ENCODE results near the gene ARAP1.

The ARAP1 gene

DNA sequence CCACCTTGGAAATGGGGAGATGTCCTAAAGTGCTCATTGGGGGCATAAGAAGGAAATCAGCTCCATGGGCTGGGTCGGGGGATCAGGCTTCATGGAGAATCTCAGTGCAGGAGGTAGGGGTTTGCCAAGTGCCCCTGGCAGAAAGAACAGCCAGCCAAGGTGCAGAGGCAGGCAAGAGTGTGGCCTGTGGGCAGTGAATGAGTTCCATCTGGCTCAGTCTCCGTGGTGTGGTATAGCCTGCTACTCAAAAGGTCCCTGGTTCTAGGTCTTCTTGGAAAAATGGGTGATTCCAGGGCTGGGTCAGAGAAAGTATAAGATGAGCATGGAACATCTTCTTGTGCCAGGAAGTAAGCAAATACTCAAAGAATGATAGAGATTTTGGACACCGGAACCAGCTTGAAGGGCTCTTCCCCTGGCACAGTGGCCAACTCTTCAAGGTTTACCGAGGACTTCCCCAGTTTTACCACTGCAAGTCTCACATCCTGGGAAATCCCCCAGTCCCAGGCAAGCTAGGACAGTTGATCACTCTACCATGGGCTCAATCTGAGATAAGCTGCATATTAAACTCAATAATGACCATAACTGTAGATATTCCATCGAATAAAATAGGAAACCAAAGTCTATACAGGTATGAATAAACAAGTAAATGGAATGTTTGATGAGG, 10.6 kb upstream of the ARAP1 start:
- no peak for DNase-seq (ENCODE audit: low spot score)

DNA sequence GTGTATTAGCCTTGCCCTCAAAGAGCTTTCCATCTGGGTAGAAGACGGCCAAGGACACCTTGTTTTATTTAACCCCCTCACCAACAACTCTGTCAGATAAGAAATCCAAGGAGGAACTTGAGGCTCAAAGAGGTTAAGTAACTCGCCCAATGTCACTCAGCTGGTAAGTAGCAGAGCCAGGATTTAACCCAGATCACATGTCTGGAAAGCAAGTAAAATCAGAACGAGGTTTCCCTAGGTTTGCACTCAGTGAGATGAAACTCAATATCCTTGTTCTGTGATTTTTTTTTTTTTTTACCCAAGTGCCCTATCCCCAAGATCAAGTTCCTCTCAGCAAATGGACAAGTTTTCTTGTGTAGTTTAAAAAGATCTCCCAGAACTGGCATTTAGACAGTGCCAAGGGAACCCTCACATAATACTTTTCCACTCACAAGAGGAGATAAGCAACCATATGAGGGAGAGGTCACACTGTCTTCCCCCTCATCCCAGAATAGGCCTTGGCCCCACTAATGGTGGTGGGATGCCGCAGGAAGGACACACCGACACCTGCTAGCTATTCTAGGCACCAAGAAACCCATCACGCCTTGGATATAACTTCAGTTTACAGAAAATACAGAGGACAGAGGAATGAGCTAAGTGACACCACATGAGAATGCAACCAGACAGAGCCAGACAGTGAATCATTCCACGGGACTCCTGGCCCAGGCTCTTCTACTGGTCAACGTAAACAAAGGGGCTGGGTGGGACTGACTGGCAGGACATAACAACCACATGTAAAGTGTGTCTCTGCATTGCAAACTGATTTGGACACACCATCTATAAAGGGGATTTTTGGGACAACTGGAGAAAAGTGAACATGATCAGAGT, 8.6 kb upstream of the ARAP1 start:
- no peak for DNase-seq (ENCODE audit: low spot score)

DNA sequence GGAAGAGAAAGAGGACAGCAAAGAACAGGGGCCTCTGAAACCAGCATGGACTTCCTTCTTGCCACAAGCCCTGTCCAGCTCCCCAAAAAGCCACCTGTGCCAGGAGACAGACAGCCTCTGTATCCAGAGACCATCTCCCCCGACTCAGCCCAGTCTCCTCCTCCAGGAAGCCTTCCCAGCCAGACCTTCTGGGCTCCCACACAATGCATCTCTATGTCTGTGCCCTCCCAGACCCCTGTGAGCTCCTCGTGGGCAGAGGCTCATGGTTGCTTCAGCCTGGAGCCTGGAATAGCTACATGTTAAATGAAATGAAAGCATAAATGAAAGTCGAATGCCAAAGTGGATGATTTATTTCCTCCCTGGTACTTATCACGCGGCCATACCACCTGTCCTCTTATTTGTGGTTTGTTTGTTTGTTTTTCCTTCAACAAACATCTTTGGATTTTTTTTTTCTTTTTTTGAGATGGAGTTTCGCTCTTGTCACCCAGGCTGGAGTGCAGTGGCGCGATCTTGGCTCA, 7.3 kb upstream of the ARAP1 start:
- no peak for DNase-seq (ENCODE audit: low spot score)

DNA sequence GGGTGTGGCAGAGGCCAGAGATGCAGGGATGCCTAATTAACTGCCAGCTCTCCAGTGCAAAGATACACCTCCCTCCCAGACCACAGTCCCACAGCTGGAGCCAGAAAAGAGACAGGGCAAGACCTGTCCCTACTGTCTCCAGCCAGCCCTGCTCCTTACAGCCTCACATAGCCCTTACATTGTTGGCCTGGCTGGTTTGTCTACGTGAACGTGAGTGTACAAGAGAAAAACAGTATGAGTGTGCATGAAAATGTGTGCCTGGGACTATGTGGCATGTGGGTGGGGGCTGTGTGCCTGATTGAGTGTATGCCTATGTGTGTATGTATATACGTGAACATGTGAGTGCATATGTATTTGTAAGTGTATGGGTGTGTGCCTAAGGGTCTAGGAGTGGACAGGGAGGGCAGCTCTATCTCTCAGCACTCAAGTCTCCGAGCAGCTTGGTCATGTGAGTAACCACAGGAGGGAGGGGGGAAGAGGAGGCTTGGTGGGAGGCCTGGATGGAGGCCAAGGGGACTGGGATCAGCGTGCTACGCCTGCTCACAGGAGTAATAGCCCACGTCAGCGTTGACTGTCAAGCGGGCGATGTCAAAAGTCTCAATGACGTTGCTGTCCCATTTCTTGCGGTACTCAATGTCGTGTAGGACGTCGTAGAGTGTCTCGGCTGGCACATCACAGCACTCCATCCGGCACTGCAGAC, 6.6 kb upstream of the ARAP1 start:
- DNase-seq (ENCODE audit: low spot score) = no peak

DNA sequence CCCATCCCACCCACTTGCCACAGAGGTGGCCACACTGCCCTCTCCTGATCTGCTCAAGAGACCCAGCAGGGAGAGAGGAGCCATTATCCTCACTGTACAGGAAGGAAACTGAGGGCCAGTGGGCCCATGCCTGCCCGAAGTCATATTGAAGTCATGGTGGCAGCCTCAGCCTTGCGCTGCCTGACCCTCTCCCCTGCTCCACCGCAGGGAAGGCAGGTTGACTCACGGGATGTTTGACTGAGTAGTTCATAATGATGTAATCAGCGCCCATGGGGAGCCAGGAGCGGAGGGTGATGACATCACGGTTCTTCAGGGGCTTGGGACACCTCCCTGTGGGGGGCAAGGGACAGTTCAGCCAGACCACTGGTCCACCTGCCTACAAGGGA, 6.1 kb upstream of the ARAP1 start:
- DNase-seq (ENCODE audit: low spot score) = no peak

DNA sequence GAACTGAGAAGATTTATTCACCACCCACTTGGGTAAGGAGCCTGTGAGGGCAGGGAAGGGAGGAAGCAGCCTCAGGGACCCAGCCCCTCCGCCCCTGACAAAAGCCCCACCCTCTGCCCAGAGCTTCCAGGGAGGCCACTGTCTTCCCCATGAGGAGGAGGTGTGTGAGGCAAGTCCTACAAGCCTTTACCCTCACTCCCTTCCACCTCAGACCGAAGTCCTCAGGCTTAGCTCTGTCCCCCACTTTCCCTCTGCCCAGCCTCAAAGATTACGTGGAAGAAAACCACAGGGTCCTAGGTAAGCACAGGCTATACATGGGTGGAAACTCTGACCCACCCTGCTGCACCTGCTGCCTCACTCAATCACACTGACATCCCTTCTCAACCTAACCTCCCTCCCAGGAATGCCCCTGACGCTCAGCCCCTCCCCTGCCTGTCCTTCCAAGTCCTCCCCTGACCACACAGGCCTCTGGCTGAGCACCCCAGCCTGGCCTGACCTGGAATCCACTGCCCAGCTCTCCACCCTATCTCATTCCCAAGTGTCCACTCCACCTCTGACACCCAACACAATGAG, 3.6 kb upstream of the ARAP1 start:
- no peak for DNase-seq (ENCODE audit: low spot score)

DNA sequence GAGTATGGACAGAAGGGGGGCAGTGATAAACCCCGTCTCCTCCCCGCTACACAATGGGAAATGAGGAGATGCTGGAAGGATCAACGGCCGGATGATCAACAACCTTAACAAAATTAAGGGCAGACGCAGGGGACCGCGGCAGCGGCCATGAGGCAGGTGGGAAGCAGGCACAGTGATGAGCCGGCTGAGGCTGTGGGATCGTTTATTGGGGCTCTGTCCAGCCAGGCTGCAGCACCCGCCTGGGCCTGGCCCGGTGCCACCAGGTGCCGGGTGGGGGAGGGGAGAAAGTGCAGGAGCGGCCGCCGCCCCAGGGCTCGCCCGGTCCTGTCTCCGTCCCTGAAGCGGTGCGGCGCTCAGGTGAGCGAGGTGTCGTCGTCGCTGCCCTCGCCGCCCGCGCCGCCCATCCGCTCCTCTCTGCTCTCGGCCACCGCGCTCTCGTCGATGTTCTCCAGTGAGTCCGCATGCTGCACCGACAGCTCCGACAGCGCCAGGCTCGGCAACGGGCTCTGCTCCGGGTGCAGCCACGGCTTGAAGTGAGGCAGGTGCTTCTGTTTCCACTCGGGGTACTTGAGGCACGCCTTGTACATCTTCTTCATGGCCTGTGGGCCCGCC, 2.4 kb upstream of the ARAP1 start:
- DNase-seq (ENCODE audit: low spot score) = no peak

DNA sequence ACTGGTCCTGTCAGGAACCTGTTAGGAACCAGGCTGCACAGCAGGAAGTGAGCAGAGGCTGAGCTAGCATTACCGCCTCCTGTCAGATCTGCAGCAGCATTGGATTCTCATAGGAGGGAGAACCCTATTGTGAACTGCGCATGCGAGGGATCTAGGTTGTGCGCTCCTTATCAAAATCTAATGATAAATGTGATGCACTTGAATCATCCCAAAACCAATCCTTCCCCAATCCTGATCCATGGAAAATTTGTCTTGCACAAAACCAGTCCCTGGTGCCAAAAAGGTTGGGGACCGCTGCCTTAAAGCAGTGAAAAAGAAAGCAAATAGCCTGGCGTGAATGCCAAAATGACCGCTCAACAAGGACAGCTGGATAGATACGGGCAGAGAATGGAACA, 1.9 kb upstream of the ARAP1 start:
- DNase-seq (ENCODE audit: low spot score) = no peak

DNA sequence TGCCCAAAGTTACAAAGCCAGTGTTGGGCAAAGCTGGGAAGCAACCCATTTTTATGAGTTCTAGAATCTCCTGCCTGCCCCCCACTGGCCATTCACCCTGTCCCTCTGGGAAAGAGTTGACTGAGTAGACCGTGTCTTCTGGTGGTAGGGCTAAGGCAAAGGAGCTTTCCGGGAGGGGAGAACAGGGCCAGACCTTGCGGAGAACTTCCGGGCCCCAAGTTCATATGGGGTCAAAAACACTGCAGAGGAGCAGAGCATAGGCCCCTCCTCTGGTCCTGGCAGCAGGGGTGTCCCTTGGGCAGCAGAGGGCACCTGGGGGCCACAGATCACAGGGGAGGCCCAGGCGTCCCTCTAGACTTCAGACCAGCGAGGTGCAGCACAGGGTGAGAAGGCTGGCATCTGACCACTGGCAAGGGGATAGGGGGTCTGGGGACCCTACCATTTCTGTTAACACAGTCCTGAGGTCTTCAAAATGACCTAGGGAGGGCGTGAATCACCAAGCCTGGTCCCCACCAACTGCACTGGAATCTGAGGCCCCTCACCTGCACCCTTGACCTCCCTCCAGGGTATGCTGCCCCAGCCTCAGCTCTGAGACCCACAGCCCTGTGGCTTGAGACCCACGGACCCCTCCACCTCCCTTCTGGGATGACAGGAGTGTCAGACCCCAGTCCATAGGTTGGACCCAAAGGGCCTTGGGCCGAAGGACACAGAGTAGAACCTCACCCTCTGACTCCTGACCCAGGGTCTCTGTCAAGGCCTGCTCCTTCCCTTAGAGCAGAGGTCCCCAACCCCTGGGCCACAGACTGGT, 1.3 kb upstream of the ARAP1 start:
- no peak for DNase-seq (ENCODE audit: low spot score)

DNA sequence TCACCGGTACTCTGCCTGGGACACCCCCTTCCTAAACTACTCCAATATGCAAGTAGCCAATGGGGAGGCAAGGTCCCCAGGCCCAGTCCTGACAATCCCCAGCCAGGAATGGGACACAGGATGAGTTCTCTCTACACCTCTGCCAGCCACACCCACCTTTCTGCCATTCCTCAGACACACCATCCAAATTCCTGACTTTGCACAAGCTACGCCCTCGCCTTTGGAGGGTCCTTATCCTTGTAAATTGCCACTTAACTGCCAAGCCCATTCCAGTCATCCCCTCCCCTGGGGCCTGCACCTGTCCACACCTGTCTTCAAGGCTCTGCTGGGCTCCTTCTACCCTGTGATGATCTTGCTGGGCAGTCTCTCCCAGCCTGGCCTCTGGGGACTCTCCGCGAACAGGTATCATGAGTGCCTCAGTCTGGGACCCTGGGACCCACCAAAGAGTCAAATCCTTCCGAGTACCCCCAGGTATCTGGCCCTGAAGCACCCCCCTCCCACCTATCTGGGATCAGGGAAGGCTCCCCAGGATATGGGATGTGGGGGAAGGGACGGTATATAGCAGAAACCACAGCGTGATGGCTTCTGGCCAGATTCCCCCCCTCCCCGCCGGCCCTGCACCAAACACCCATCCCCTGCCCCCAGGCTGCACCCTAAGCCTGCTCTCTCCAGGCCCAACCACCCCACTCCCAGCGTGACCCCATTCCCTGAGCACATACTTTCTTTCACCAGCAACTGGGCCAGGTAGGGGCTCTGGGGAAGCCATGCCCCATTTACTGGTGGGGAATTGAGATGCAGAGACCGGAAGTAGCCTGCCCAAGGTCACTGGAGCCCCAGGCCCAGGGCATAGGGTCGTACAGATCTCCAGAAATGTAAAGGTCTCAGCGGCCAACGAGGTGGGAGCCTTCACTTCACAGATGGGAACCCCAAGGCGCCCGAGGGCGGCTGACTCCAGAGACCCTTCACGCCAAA, 806 bp downstream of the ARAP1 start:
- DNase-seq (ENCODE audit: low spot score) = no peak

DNA sequence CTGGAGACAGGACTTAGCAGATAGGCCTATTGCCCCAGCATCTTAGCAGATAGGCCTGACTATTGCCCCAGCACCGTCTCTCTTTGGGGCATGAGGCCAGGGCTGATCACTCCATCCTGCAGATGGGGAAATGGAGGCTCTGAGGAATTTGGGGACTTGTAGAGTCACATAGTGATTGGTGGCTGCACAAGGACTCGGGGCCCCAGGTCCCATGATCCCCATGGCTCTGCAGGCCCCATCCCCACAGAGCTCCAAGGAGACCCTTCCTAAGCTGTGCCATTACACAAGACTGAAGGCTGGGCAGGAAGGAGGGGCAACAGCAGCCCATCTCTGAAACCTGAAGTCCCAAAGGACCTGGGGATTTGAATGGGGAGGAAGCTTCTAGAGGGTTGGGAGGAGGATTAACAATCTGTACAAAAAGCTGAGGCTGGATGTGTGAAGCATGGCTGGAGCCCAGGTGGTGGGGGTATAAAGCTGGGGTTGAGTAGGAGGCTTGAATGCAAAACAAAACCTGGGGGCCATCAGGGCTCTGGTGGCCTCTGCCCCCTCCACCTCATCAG, 1.6 kb downstream of the ARAP1 start:
- DNase-seq (ENCODE audit: low spot score) = no peak

DNA sequence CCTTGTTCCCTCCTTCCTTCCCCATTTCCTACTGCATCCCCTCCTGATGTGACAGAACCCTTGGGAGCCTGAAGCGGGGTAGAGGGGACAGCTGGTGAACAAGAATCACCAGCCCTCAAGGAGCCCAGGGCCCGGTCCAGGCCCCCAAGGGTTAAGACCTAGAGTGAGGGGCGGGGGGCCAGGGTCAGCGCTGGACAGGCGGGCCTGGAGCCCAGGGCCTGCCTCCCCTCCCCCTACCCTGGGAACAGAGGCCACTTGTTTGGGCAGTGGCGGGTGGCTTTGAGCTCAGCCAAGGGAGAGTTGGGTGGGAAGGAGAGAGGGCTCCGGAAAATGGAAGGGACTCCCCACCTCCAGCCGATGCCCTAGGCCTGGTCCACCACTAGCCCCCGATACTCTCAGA, 2.1 kb downstream of the ARAP1 start:
- DNase-seq (ENCODE audit: low spot score) = no peak

DNA sequence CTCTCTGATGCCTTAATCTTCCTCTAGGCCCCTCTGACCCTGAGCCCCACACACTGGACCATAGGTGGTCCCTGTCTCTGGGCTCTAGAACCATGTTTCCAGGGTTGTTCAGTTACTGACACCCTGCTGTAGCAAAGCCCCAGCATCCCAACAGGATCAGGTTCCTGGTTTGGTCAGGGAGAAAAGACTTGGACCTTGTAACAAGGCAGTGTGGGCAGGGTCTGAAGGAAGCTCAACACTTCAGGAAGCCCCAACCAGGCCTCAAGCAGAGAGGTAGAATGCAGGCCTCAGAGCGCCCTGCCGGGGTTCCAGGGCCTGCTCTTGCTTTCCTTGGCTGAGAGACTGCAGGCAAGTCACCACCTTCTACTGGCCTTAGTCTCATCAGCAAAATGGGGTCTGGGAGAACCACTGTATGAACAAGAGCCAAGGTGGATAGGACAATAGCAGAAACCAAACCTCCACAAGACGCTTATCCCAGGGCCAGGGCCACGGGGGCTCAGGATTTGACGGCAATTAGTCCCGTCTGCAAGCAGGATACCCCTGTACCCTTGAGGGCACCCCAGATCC, 4.8 kb downstream of the ARAP1 start:
- no peak for DNase-seq (ENCODE audit: low spot score)

DNA sequence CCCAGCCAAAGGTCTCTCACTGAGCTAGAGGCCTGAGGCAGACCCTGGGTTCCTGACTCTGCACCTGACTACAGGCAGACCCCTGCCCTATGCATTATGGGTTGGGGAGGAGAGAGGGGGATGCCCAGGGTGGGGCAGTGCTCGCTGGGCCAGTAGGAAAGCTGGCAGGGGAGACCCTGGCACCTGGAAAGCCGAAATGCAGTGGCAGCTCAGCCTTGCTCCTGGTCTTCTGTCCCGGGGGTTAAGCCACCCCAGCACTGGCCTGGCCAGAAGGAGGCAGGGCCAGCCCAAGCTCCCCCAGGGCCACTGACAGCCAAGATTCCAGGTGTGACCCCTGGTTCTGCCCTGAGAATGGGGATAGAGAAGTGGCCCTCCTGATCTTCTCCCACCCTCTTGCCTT, 5.4 kb downstream of the ARAP1 start:
- DNase-seq (ENCODE audit: low spot score) = no peak

DNA sequence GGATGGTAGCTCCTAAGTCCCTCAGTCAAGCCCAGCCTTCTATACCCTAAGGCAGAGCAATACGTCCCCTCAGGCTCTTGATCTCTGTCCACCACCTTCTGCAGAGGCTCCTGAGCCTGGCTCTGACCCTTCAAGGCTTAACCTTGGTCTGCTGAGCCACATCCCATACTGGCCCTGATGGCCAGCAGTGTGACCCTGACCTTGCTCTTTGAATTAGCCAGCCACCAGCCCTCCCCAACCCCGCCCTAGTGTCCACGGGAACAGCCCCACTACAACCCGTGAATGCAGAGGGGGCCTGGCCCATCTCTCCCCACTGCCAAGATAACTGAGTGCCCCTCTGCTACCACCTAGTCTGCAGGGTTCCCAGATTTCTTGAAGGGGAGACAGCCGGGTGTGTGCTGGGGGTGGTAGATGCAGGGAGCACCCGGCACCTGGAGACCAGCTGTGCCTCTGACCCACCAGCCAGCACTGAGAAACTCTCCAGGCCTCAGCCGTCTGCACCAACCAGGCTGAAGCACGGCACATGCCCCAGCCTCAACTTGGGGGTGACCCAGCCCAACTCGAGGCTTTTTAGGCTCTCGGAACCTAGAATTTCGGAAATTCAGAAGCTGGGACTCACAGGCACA, 6.2 kb downstream of the ARAP1 start:
- no peak for DNase-seq (ENCODE audit: low spot score)

DNA sequence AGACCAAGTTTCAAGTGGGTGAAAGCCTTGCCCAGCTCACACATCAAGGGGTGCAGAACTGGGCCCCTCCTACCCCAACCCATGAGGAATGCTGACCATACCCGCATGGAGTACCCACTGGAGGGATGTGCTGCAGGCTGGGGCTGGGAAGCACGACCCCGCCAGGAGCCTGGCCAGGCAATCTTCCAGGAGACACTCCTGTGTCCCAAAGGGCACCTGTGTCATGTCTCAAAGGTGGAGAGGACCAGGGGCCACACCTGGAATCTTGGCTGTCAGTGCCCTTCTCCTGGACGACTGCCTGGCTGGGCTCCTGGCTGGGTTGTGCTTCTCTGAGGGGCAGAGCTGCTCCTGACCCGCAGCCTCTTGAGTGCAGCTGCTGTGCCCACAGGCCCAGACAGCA, 6.7 kb downstream of the ARAP1 start:
- DNase-seq (ENCODE audit: low spot score) = no peak

DNA sequence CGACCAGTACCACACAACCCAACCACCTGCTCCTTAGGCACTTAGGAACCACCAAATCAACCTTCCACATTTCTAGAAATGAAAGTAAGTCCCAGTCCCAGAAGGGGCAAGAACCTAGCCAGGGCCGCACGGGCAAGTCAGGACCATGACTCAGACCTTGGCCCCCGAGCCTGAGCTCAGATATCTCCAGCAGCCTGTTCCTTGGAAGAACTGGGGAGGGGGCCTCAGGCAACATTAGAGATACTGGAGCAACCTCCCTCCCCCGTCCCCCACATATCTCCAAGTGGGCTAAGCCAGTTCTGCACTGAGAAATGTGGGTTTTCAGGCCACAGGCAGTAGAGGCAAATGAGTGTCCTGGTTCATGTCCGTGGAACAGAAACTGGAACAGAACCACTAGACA, 7.7 kb downstream of the ARAP1 start:
- DNase-seq (ENCODE audit: low spot score) = no peak

DNA sequence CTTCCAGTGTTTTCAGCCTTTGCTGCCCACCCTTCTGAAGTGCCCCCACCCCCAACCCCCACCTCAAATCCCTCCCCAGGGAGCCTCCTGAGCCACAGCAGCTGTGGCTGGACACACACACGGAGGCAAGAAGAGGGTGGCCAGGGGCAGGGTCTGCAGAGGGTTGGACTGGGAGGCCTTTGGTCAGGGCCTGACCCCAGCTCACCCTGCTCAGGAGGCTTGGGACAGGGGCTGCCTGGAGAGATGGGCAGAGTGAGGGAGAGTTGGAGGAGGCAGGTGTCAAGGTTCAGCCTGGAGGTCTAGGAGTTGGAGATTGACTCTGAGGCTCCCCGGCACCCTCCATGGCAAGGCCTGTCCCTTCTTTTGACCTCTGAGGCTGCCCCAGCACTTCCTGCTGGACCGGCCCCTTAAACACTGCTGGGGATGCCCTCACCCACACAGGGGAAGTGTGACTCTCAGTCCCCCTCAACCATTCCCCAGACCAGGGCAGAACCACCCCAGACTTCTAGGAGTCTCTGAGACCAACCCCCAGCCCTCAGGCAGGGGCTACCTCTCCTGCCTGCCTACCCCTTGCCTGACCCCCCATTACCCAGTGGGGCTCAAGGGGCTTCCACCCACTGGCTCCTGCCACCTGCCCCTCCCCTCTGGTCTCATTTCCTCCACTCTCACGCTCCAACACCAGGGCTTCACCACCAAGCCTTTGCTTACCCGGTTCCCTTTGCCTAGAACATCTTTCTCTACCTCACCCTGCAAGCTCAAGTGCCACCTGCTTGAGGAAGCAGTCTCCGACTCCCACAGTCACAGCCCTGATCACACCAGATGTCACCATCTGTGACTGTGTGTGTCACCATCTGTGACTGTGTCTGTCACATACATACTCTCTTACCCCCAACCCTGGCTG, 8.6 kb downstream of the ARAP1 start:
- no peak for DNase-seq (ENCODE audit: low spot score)
